GM21737 (cell line): ENCODE measurements around the gene ESR2.
"Not testable (repeated sequence)": the region's sequence is repeated elsewhere in the genome, so short reads cannot be mapped to it uniquely, and the experiment has no call there.

Experiments used
- ATAC-seq: cut with Tn5 transposase; IDR thresholded peaks from one replicate; pipeline ENCODE4 v1.9.1; 2021; ENCODE audit warnings: mild to moderate bottlenecking, moderate library complexity; ENCODE audit not compliant: unreplicated experiment

Gene ESR2

GRCh38 chr14:64293976-64294671 lies at the start of gene ESR2:
Gene ESR2, minus strand, starts transcription at chr14:64294371. Its CDS starts 11,386 bp downstream, at chr14:64282985.
- peak; percentile 23 for ATAC-seq

- ATAC-seq: no peak
These were observed 46.5 kb upstream of the ESR2 start for GRCh38 chr14:64340560-64341196.

- peak; percentile 84 for ATAC-seq
These were observed 44.6 kb upstream of the ESR2 start for GRCh38 chr14:64338616-64339316.

GRCh38 chr14:64337888-64338615 lies 43.9 kb upstream of the ESR2 start:
- peak; percentile 54 for ATAC-seq

GRCh38 chr14:64329149-64329548 lies 35.0 kb upstream of the ESR2 start:
- no peak for ATAC-seq

- no peak for ATAC-seq
These were observed 32.3 kb upstream of the ESR2 start for GRCh38 chr14:64326502-64326901.

GRCh38 chr14:64324895-64325294 lies 30.7 kb upstream of the ESR2 start:
- no peak for ATAC-seq

GRCh38 chr14:64324461-64324860 lies 30.3 kb upstream of the ESR2 start:
- ATAC-seq: no peak

- not testable (repeated sequence) for ATAC-seq
These were observed 26.2 kb upstream of the ESR2 start for GRCh38 chr14:64320362-64320761.

- not testable (repeated sequence) for ATAC-seq
These were observed 24.5 kb upstream of the ESR2 start for GRCh38 chr14:64318695-64319094.

- ATAC-seq: no peak
These were observed 9.3 kb upstream of the ESR2 start for GRCh38 chr14:64303471-64303917.

GRCh38 chr14:64298773-64299172 lies 4.6 kb upstream of the ESR2 start:
- no peak for ATAC-seq

- no peak for ATAC-seq
These were observed 2.4 kb upstream of the ESR2 start for GRCh38 chr14:64296561-64296960.

- ATAC-seq: peak; percentile 86
These were observed 672 bp upstream of the ESR2 start for GRCh38 chr14:64294672-64295413.

GRCh38 chr14:64292197-64292596 lies 2.0 kb downstream of the ESR2 start:
- no peak for ATAC-seq

- no peak for ATAC-seq
These were observed 4.6 kb downstream of the ESR2 start for GRCh38 chr14:64289571-64289970.

GRCh38 chr14:64281805-64282204 lies 12.4 kb downstream of the ESR2 start:
- no peak for ATAC-seq

- no peak for ATAC-seq
These were observed 14.2 kb downstream of the ESR2 start for GRCh38 chr14:64279704-64280668.

- ATAC-seq: no peak
These were observed 15.7 kb downstream of the ESR2 start for GRCh38 chr14:64278458-64278857.
